ENCODE results near the gene CTSC.

Gene CTSC

DNA sequence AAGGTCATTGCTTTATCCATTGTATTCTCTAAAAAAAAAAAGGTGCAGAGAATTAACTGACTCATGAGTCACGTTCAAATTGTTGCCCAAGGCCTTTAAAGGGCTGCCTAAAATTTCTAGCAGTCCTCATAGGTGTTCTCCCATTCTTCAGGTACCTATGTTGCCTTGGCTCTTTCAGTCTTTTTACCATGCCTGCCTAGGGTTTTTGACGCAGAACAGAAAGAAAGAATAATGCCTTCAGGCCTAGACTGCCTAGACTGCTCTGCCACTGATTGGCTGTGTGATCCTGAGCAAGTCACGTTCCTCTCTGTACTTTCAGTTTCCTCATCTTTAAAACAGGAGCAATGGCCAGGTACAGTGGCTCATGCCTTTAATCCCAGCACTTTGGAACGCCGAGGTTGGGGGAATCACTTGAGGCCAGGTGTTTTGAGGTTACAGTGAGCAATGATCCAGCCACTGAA is 21.5 kb downstream of the CTSC start:
- no peak for DNase-seq (ENCODE audit: low spot score)
- in situ Hi-C loops (cut with MboI; ENCODE audit: low pct_unique_long_range_greater_than_20kb, low sequenced_read_pairs, unreplicated experiment) = no loop called here
- TF ChIP-seq CTCF (IDR thresholded peaks at IDR 0.05; ENCODE audit: extremely low read depth, insufficient read depth, missing control alignments) = no peak

- DNase-seq (ENCODE audit: low spot score) = no peak
- in situ Hi-C loops (cut with MboI; ENCODE audit: low pct_unique_long_range_greater_than_20kb, low sequenced_read_pairs, unreplicated experiment) = no loop called here
- TF ChIP-seq CTCF (IDR thresholded peaks at IDR 0.05; ENCODE audit: extremely low read depth, insufficient read depth, missing control alignments) = no peak
These were observed 22.5 kb downstream of the CTSC start for GRCh38 chr11:88315015-88315414.

DNA sequence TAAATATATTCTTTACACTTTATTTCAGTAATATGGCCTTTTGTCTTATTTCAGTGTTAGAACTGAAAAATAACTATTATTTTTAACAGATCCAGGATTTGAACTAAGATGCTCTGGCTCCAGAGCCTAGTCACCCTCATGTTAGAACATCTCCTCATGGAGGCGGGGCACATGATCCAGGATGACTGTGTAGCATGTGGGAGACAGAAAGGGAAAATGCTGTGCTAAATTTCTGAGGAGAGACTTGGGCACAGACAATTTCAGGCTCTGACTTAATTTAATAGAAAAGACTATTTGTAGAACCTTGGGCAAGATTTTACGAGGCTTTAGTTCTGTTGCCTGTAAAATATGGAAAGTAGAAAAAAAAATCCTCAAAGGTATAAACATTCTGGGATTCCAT is 24.1 kb downstream of the CTSC start:
- no peak for TF ChIP-seq CTCF (IDR thresholded peaks at IDR 0.05; ENCODE audit: extremely low read depth, insufficient read depth, missing control alignments)
- in situ Hi-C loops (cut with MboI; ENCODE audit: low pct_unique_long_range_greater_than_20kb, low sequenced_read_pairs, unreplicated experiment) = no loop called here
- DNase-seq (ENCODE audit: low spot score) = no peak

GRCh38 chr11:88312628-88313027 is 24.9 kb downstream of the CTSC start:
- no peak for TF ChIP-seq CTCF (IDR thresholded peaks at IDR 0.05; ENCODE audit: extremely low read depth, insufficient read depth, missing control alignments)
- in situ Hi-C loops (cut with MboI; ENCODE audit: low pct_unique_long_range_greater_than_20kb, low sequenced_read_pairs, unreplicated experiment) = no loop called here

DNA sequence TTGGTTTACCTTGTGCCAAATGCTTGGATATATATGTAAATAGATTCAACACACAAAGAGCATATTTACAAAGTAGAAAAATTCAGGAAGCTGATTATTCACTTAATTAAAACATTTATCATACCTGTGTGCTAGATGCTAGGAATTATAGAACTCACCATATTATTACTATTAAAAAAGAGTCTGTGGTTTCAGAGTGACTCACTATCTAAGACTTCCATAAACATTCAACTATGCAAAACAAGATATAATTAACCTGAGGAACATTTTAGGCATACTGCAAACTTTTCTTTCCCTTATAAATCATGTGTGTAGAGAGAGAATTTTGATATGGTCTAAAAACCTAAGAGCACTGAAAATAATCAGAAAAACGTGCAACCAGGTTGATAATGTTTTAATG is 27.3 kb downstream of the CTSC start:
- in situ Hi-C loops (cut with MboI; ENCODE audit: low pct_unique_long_range_greater_than_20kb, low sequenced_read_pairs, unreplicated experiment) = no loop called here
- DNase-seq (ENCODE audit: low spot score) = no peak
- no peak for TF ChIP-seq CTCF (IDR thresholded peaks at IDR 0.05; ENCODE audit: extremely low read depth, insufficient read depth, missing control alignments)

More at GRCh38 chr11:88312628-88313027, 24.9 kb downstream of the CTSC start:
- DNase-seq (ENCODE audit: low spot score) = no peak

- DNase-seq (ENCODE audit: low spot score) = no peak
- no peak for TF ChIP-seq CTCF (IDR thresholded peaks at IDR 0.05; ENCODE audit: extremely low read depth, insufficient read depth, missing control alignments)
- in situ Hi-C loops (cut with MboI; ENCODE audit: low pct_unique_long_range_greater_than_20kb, low sequenced_read_pairs, unreplicated experiment) = no loop called here
These were observed 29.0 kb downstream of the CTSC start for GRCh38 chr11:88308576-88308975.

All from GM13977 (cell line).